HepG2 (cell line): ENCODE measurements around the gene HSF2BP. TPM values are rescaled to one million over a fixed set of nuclear protein-coding genes. Genes with fewer than 3 reads are reported as not detected.
A peak's percentile ranks its signal among the peaks of the same experiment; 100 is the strongest.

Experiments
- GABPA ChIP-seq, 2 experiments: IDR thresholded peaks; 2 replicates each; pipeline ENCODE4 v1.6.1; 2011 to 2016; ENCODE audit warnings: low read depth in 2 of 2, low read length in 1 of 2, missing biosample characterization in 1 of 2, missing genetic modification characterization in 1 of 2
- KDM5A ChIP-seq: fragments of 200-600 bp; sonication (generic); IDR thresholded peaks from 2 replicates; pipeline ENCODE4 v1.7.0; 2018; ENCODE audit warnings: antibody characterized with exemption, mild to moderate bottlenecking, low read length, borderline replicate concordance
- MED8 ChIP-seq: sonication (generic); formaldehyde crosslinking; IDR thresholded peaks from 2 replicates; pipeline ENCODE4 v1.8.1; 2023; ENCODE audit warnings: mild to moderate bottlenecking, missing genetic modification reagents; ENCODE audit not compliant: insufficient replicate concordance
- MZF1 ChIP-seq: sonication (generic); formaldehyde crosslinking; IDR thresholded peaks from 2 replicates; pipeline ENCODE4 v1.8.1; 2023; ENCODE audit warnings: mild to moderate bottlenecking, missing genetic modification reagents, borderline replicate concordance
- PHF8 ChIP-seq: sonication (generic); formaldehyde crosslinking; IDR thresholded peaks from 2 replicates; pipeline ENCODE4 v1.5.0; 2020; ENCODE audit warnings: missing genetic modification reagents
- RFX1 ChIP-seq: fragments of 450-650 bp; IDR thresholded peaks from 2 replicates; pipeline ENCODE4 v1.6.1; 2017
- XRCC5 ChIP-seq: fragments of 200-400 bp; formaldehyde crosslinking; optimal IDR thresholded peaks from 2 replicates; pipeline ENCODE3; 2017; ENCODE audit warnings: mild to moderate bottlenecking, low read length
- ZNF225 ChIP-seq: sonication (generic); formaldehyde crosslinking; IDR thresholded peaks from 2 replicates; pipeline ENCODE4 v1.4.0; 2020; ENCODE audit warnings: mild to moderate bottlenecking, missing genetic modification reagents
- ZNF775 ChIP-seq: sonication (generic); formaldehyde crosslinking; IDR thresholded peaks from 2 replicates; pipeline ENCODE4 v1.4.0; 2020; ENCODE audit warnings: missing genetic modification reagents, mild to moderate bottlenecking, moderate library complexity, borderline replicate concordance
- ZNF850 ChIP-seq: sonication (generic); formaldehyde crosslinking; conservative IDR thresholded peaks from 2 replicates; pipeline ENCODE4 v1.9.0; 2021; ENCODE audit warnings: mild to moderate bottlenecking, missing genetic modification reagents
- polyA plus RNA-seq, 8 experiments: library from polyadenylated mRNA; depleted of rRNA in 3 of 8; stranded (reverse) in 7 of 8; unstranded in 1 of 8; fragments of >200 nt; fragmentation: Illumina TruSeq in 4 of 8; extraction: Trizol in 4 of 8; gene quantifications; 2 replicates each; pipeline versions ENCODE4 v1.2.1 to v1.2.3, GENCODE V29; 2011 to 2016; ENCODE audit warnings: low read depth in 4 of 8, missing spikeins in 1 of 8, mixed read lengths in 1 of 8; ENCODE audit not compliant: insufficient read depth in 1 of 8
- total RNA-seq, 5 experiments: library from RNA; depleted of rRNA; stranded (reverse); fragments of >200 nt; fragmentation: Illumina TruSeq; extraction: Trizol; gene quantifications; 2 replicates each; pipeline ENCODE4 v1.2.3, GENCODE V29; 2016; ENCODE audit warnings: low read depth in 1 of 5
- TF ChIP-seq, protein P1 (sequence below), 2 experiments: sonication (generic) in 1 of 2; formaldehyde crosslinking in 1 of 2; IDR thresholded peaks; 2 replicates each; pipeline versions ENCODE4 v1.4.0 to v1.6.1; 2018 to 2020; ENCODE audit warnings: missing genetic modification reagents in 2 of 2, borderline replicate concordance in 1 of 2, low read depth in 1 of 2, mild to moderate bottlenecking in 1 of 2, missing biosample characterization in 1 of 2
- TF ChIP-seq, protein P2 (sequence below): IDR thresholded peaks from 2 replicates; pipeline ENCODE4 v1.6.1; 2016; ENCODE audit warnings: missing compliant biosample characterization, missing genetic modification reagents, borderline replicate concordance
- TF ChIP-seq, protein P3 (sequence below): sonication (generic); formaldehyde crosslinking; IDR thresholded peaks from 2 replicates; pipeline ENCODE4 v1.5.1; 2020; ENCODE audit warnings: missing genetic modification reagents, mild to moderate bottlenecking, borderline replicate concordance
- TF ChIP-seq, protein P4 (sequence below): sonication (generic); formaldehyde crosslinking; conservative IDR thresholded peaks from 2 replicates; pipeline ENCODE4 v1.8.0; 2022; ENCODE audit warnings: mild to moderate bottlenecking, moderate library complexity, missing genetic modification reagents
- TF ChIP-seq, protein P5 (sequence below): sonication (generic); formaldehyde crosslinking; IDR thresholded peaks from 2 replicates; pipeline ENCODE4 v1.5.0; 2020; ENCODE audit warnings: mild to moderate bottlenecking, missing genetic modification reagents
- TF ChIP-seq, protein P6 (sequence below): sonication (generic); formaldehyde crosslinking; IDR thresholded peaks from 2 replicates; pipeline ENCODE4 v1.8.0; 2022; ENCODE audit warnings: missing genetic modification reagents, mild to moderate bottlenecking, inconsistent platforms, borderline replicate concordance

HSF2BP gene
- total and polyA plus RNA-seq, 2 of the 13 experiments (the other 11 are each of a cell fraction or from before 2014, with no cell fraction given), result 0.67 to 2.2 TPM

DNA sequence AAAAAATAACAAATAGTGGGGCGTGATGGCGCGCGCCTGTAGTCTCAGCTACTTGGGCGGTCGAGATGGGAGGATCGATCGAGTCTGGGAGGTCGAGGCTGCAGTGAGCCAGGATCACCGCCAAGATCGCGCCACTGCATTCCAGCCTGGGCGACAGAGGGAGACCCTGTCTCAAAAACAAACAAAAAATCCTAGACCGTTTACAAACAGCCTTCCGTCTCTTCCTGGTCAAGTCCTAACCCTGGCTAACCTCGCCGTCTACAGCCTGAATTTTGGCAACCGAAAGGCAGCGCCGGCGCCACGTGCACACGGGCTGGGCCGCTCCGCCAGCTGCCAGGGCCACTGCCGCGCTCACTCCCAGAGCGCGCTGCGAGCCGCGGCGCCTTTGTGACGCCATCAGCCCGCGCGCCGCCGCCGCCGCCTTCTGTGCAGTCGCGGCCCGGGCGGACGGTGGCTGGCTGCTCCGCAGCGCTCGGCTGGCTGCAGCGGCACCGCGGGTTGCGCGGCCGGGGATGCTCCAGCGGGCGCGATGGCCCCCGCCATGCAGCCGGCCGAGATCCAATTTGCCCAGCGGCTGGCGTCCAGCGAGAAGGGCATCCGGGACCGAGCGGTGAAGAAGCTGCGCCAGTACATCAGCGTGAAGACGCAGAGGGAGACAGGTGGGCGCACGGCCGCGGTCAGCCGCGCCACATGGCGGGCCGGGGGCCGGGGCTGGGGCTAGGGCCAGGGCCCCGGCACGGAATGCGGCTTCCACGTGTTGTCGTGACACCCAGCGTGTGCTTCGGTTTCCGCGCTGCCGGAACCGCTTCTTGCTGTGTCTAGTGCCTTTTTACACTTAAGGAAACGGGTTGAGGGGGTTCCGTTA is at the start of gene HSF2BP, which contains the start of gene RRP1B (continued):
- TF ChIP-seq, protein P1, sequence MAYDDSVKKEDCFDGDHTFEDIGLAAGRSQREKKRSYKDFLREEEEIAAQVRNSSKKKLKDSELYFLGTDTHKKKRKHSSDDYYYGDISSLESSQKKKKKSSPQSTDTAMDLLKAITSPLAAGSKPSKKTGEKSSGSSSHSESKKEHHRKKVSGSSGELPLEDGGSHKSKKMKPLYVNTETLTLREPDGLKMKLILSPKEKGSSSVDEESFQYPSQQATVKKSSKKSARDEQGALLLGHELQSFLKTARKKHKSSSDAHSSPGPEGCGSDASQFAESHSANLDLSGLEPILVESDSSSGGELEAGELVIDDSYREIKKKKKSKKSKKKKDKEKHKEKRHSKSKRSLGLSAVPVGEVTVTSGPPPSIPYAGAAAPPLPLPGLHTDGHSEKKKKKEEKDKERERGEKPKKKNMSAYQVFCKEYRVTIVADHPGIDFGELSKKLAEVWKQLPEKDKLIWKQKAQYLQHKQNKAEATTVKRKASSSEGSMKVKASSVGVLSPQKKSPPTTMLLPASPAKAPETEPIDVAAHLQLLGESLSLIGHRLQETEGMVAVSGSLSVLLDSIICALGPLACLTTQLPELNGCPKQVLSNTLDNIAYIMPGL (CRISPR knock-in tag; IDR thresholded peaks at IDR 0.05; ENCODE audit: borderline replicate concordance in 1 of 2, low read depth in 1 of 2), result peak; percentile 71 to 82
- peak; percentile 81 for TF ChIP-seq MED8 (CRISPR knock-in tag)
- TF ChIP-seq, protein P2, sequence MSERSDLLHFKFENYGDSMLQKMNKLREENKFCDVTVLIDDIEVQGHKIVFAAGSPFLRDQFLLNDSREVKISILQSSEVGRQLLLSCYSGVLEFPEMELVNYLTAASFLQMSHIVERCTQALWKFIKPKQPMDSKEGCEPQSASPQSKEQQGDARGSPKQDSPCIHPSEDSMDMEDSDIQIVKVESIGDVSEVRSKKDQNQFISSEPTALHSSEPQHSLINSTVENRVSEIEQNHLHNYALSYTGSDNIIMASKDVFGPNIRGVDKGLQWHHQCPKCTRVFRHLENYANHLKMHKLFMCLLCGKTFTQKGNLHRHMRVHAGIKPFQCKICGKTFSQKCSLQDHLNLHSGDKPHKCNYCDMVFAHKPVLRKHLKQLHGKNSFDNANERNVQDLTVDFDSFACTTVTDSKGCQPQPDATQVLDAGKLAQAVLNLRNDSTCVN (CRISPR knock-in tag), result peak; percentile 59
- no peak for TF ChIP-seq ZNF850 (CRISPR knock-in tag)
- no peak for TF ChIP-seq GABPA (IDR thresholded peaks at IDR 0.05; ENCODE audit: low read depth, low read length)
- no peak for TF ChIP-seq GABPA (CRISPR knock-in tag; IDR thresholded peaks at IDR 0.05; ENCODE audit: low read depth)
- TF ChIP-seq MZF1 (CRISPR knock-in tag), result no peak
- TF ChIP-seq XRCC5, result peak; percentile 28
- TF ChIP-seq ZNF225 (CRISPR knock-in tag), result no peak
- TF ChIP-seq, protein P3, sequence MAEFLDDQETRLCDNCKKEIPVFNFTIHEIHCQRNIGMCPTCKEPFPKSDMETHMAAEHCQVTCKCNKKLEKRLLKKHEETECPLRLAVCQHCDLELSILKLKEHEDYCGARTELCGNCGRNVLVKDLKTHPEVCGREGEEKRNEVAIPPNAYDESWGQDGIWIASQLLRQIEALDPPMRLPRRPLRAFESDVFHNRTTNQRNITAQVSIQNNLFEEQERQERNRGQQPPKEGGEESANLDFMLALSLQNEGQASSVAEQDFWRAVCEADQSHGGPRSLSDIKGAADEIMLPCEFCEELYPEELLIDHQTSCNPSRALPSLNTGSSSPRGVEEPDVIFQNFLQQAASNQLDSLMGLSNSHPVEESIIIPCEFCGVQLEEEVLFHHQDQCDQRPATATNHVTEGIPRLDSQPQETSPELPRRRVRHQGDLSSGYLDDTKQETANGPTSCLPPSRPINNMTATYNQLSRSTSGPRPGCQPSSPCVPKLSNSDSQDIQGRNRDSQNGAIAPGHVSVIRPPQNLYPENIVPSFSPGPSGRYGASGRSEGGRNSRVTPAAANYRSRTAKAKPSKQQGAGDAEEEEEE (CRISPR knock-in tag), result no peak
- TF ChIP-seq, protein P4, sequence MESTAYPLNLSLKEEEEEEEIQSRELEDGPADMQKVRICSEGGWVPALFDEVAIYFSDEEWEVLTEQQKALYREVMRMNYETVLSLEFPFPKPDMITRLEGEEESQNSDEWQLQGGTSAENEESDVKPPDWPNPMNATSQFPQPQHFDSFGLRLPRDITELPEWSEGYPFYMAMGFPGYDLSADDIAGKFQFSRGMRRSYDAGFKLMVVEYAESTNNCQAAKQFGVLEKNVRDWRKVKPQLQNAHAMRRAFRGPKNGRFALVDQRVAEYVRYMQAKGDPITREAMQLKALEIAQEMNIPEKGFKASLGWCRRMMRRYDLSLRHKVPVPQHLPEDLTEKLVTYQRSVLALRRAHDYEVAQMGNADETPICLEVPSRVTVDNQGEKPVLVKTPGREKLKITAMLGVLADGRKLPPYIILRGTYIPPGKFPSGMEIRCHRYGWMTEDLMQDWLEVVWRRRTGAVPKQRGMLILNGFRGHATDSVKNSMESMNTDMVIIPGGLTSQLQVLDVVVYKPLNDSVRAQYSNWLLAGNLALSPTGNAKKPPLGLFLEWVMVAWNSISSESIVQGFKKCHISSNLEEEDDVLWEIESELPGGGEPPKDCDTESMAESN (CRISPR knock-in tag), result peak; percentile 93
- TF ChIP-seq PHF8 (CRISPR knock-in tag), result peak; percentile 77
- TF ChIP-seq, protein P5, sequence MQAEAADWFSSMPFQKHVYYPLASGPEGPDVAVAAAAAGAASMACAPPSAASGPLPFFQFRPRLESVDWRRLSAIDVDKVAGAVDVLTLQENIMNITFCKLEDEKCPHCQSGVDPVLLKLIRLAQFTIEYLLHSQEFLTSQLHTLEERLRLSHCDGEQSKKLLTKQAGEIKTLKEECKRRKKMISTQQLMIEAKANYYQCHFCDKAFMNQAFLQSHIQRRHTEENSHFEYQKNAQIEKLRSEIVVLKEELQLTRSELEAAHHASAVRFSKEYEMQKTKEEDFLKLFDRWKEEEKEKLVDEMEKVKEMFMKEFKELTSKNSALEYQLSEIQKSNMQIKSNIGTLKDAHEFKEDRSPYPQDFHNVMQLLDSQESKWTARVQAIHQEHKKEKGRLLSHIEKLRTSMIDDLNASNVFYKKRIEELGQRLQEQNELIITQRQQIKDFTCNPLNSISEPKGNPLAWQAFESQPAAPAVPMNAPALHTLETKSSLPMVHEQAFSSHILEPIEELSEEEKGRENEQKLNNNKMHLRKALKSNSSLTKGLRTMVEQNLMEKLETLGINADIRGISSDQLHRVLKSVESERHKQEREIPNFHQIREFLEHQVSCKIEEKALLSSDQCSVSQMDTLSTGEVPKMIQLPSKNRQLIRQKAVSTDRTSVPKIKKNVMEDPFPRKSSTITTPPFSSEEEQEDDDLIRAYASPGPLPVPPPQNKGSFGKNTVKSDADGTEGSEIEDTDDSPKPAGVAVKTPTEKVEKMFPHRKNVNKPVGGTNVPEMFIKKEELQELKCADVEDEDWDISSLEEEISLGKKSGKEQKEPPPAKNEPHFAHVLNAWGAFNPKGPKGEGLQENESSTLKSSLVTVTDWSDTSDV (CRISPR knock-in tag), result peak; percentile 91; the same call in 1 of the 2 replicates
- TF ChIP-seq, protein P6, sequence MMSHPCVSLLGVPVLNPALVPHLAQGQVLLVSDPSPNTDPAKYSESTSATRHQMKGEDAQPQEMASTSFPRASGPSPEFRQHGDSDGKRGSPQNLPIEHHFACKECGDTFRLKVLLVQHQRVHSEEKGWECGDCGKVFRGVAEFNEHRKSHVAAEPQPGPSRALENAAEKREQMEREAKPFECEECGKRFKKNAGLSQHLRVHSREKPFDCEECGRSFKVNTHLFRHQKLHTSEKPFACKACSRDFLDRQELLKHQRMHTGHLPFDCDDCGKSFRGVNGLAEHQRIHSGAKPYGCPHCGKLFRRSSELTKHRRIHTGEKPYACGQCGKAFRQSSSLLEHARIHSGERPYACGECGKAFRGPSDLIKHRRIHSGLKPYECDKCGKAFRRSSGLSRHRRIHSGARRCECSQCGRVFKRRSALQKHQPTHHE (CRISPR knock-in tag), result 0 out of 2 replicates have a peak, but pooled peaks have one; percentile 82
- no peak for TF ChIP-seq RFX1
- TF ChIP-seq KDM5A, result peak; percentile 93
- TF ChIP-seq ZNF775, result no peak
